Neural cell (in vitro differentiated cells): ENCODE results near the gene NIF3L1. TPM values are rescaled to one million over a fixed set of nuclear protein-coding genes. Genes with fewer than 3 reads are reported as not detected.

Source experiments
- H2AFZ ChIP-seq: fragments of 200-600, 300-800 bp; sonication (generic), shearing (Covaris generic); 2 replicates; pipeline ENCODE4 v1.6.0; 2014; ENCODE audit warnings: low read depth, mild to moderate bottlenecking, antibody characterized with exemption, low read length, moderate library complexity
- H3F3A ChIP-seq: fragments of 200-600 bp; shearing (Covaris generic); 2 replicates; pipeline ENCODE4 v1.6.1; 2016; ENCODE audit warnings: mild to moderate bottlenecking, moderate library complexity, mixed read lengths, antibody characterized with exemption, low read length; ENCODE audit not compliant: insufficient read depth, poor library complexity, severe bottlenecking
- H3K27ac ChIP-seq: fragments of 200-600, 300-800 bp; sonication (generic), shearing (Covaris generic); 2 replicates; pipeline ENCODE4 v1.5.1; 2014; ENCODE audit warnings: mild to moderate bottlenecking, low read length, moderate library complexity
- H3K27me3 ChIP-seq: fragments of 300-800, 200-600 bp; sonication (generic), shearing (Covaris generic); 2 replicates; pipeline ENCODE4 v1.6.0; 2014; ENCODE audit warnings: mild to moderate bottlenecking, low read depth, low read length, moderate library complexity; ENCODE audit not compliant: insufficient read depth
- H3K36me3 ChIP-seq: fragments of 300-800, 200-600 bp; sonication (generic), shearing (Covaris generic); 2 replicates; pipeline ENCODE4 v1.5.1; 2014; ENCODE audit warnings: mild to moderate bottlenecking, antibody characterized with exemption, low read length, moderate library complexity; ENCODE audit not compliant: insufficient read depth
- H3K4me2 ChIP-seq: fragments of 300-800, 200-600 bp; sonication (generic), shearing (Covaris generic); 2 replicates; pipeline ENCODE4 v1.6.0; 2014; ENCODE audit warnings: mild to moderate bottlenecking, low read length
- H3K4me3 ChIP-seq: fragments of 300-800, 200-600 bp; sonication (generic), shearing (Covaris generic); 2 replicates; pipeline ENCODE4 v1.5.1; 2014; ENCODE audit warnings: mild to moderate bottlenecking, low read length, moderate library complexity
- H3K79me2 ChIP-seq: fragments of 200-600 bp; shearing (Covaris generic); replicated peaks from 2 replicates; pipeline ENCODE4 v1.6.0; 2014; ENCODE audit warnings: mild to moderate bottlenecking, low read length, moderate library complexity; ENCODE audit not compliant: insufficient read depth
- H3K9ac ChIP-seq: fragments of 300-800, 200-600 bp; sonication (generic), shearing (Covaris generic); 2 replicates; pipeline ENCODE4 v1.6.1; 2016; ENCODE audit warnings: mild to moderate bottlenecking, low read length, mixed read lengths
- H3K9me2 ChIP-seq: fragments of 200-600 bp; shearing (Covaris generic); 2 replicates; pipeline ENCODE4 v1.6.1; 2016; ENCODE audit warnings: mild to moderate bottlenecking, low read length, mixed read lengths; ENCODE audit not compliant: insufficient read depth
- H3K9me3 ChIP-seq: fragments of 200-600, 300-800 bp; sonication (generic), shearing (Covaris generic); 2 replicates; pipeline ENCODE4 v1.6.1; 2016; ENCODE audit warnings: mild to moderate bottlenecking, mixed run types, low read length, moderate library complexity, mixed read lengths
- H4K20me1 ChIP-seq: fragments of 200-600 bp; shearing (Covaris generic); 2 replicates; pipeline ENCODE4 v1.6.1; 2016; ENCODE audit warnings: mild to moderate bottlenecking, mixed run types; ENCODE audit not compliant: insufficient read depth
- CTCF ChIP-seq: fragments of 450-650 bp; IDR thresholded peaks from 2 replicates; pipeline ENCODE4 v1.5.1; 2014; ENCODE audit warnings: antibody characterized with exemption, mild to moderate bottlenecking, moderate library complexity; ENCODE audit not compliant: poor library complexity, severe bottlenecking
- EP300 ChIP-seq: fragments of 450-650 bp; conservative IDR thresholded peaks from 2 replicates; pipeline ENCODE4 v1.6.1; 2014; ENCODE audit warnings: antibody characterized with exemption, mild to moderate bottlenecking, moderate library complexity; ENCODE audit not compliant: poor library complexity, severe bottlenecking
- EZH2 ChIP-seq: fragments of 200-600, 300-800 bp; shearing (Covaris generic), sonication (generic); IDR thresholded peaks from 2 replicates; pipeline ENCODE4 v1.6.1; 2014; ENCODE audit warnings: antibody characterized with exemption, low read length, borderline replicate concordance, mild to moderate bottlenecking; ENCODE audit not compliant: insufficient read depth, poor library complexity, severe bottlenecking
- MXI1 ChIP-seq: fragments of 450-650 bp; conservative IDR thresholded peaks from 2 replicates; pipeline ENCODE4 v1.6.1; 2014; ENCODE audit warnings: antibody characterized with exemption, mild to moderate bottlenecking; ENCODE audit not compliant: poor library complexity, severe bottlenecking
- POLR2AphosphoS5 ChIP-seq: IDR thresholded peaks from 2 replicates; pipeline ENCODE4 v1.6.1; 2012
- RAD21 ChIP-seq: fragments of 450-650 bp; conservative IDR thresholded peaks from 2 replicates; pipeline ENCODE4 v1.6.1; 2014; ENCODE audit warnings: antibody characterized with exemption, mild to moderate bottlenecking, moderate library complexity
- SMC3 ChIP-seq: fragments of 450-650 bp; conservative IDR thresholded peaks from 2 replicates; pipeline ENCODE4 v1.6.1; 2014; ENCODE audit warnings: antibody characterized with exemption, mild to moderate bottlenecking, moderate library complexity; ENCODE audit not compliant: poor library complexity
- TAF1 ChIP-seq: IDR thresholded peaks from 2 replicates; pipeline ENCODE4 v1.6.1; 2012; ENCODE audit warnings: low read depth
- polyA plus RNA-seq: library from polyadenylated mRNA; depleted of rRNA; stranded (reverse); fragments of >200 nt; gene quantifications from 2 replicates; pipeline ENCODE4 v1.2.3, GENCODE V29; 2014
- TF ChIP-seq, protein P1 (sequence below): IDR thresholded peaks from 2 replicates; pipeline ENCODE4 v1.6.1; 2012; ENCODE audit warnings: borderline replicate concordance

NIF3L1 gene
- polyA plus RNA-seq, 1 donor from 2014 or later: 74.8 TPM

DNA sequence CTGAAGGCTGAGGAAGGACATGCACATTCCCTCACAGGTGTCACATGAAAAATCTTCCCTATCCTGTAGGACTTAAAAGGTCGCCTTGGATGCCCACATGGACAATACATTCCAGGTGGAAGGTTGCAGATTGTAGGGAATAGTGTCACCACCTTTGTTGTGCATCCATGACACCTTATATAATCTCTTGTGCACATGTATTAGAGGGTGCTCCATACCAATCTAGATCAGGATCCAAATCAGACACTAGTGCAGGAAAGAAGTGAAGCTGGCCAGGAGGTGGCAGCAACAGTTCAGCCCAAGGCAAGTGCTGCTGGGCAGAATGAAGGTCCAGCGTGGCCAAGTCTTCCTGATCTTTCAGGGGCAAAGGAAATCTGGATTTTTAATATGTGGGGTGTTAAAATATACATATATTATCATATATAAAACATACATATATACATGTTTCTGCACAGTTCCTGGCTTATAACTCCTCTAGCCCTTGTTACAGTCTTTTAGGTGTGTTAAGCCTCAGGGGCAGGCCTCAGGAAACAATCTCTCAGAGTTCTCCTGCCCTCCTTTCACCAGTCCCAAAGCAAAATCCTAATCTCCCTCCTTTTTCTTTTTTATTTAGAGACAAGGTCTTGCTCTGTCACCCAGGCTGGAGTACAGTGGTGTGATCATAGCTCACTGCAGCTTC lies 16.6 kb downstream of the NIF3L1 start:
- Histone ChIP-seq H3K27ac (no peak overlapping the region), H3K9me3 (no peaks in the 10 kb centered on the region), H3K4me2 (no peak overlapping the region), H3K36me3 (no peaks in the 10 kb centered on the region), H3K4me3 (no peak overlapping the region), H3K9me2 (no peaks in the 10 kb centered on the region), H3K79me2 (no peaks in the 10 kb centered on the region), H3F3A (no peaks in the 10 kb centered on the region), H3K9ac (no peak overlapping the region), H2AFZ (no peak overlapping the region), H4K20me1 (no peaks in the 10 kb centered on the region), H3K27me3 (no peaks in the 10 kb centered on the region)
- TF ChIP-seq EP300 (no peak), EZH2 (no peak), SMC3 (peak; percentile 65), RAD21 (peak; percentile 59), CTCF (peak; percentile 63), MXI1 (no peak), POLR2AphosphoS5 (no peak), TAF1 (no peak)
- TF ChIP-seq, protein P1, sequence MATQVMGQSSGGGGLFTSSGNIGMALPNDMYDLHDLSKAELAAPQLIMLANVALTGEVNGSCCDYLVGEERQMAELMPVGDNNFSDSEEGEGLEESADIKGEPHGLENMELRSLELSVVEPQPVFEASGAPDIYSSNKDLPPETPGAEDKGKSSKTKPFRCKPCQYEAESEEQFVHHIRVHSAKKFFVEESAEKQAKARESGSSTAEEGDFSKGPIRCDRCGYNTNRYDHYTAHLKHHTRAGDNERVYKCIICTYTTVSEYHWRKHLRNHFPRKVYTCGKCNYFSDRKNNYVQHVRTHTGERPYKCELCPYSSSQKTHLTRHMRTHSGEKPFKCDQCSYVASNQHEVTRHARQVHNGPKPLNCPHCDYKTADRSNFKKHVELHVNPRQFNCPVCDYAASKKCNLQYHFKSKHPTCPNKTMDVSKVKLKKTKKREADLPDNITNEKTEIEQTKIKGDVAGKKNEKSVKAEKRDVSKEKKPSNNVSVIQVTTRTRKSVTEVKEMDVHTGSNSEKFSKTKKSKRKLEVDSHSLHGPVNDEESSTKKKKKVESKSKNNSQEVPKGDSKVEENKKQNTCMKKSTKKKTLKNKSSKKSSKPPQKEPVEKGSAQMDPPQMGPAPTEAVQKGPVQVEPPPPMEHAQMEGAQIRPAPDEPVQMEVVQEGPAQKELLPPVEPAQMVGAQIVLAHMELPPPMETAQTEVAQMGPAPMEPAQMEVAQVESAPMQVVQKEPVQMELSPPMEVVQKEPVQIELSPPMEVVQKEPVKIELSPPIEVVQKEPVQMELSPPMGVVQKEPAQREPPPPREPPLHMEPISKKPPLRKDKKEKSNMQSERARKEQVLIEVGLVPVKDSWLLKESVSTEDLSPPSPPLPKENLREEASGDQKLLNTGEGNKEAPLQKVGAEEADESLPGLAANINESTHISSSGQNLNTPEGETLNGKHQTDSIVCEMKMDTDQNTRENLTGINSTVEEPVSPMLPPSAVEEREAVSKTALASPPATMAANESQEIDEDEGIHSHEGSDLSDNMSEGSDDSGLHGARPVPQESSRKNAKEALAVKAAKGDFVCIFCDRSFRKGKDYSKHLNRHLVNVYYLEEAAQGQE: no peak

DNA sequence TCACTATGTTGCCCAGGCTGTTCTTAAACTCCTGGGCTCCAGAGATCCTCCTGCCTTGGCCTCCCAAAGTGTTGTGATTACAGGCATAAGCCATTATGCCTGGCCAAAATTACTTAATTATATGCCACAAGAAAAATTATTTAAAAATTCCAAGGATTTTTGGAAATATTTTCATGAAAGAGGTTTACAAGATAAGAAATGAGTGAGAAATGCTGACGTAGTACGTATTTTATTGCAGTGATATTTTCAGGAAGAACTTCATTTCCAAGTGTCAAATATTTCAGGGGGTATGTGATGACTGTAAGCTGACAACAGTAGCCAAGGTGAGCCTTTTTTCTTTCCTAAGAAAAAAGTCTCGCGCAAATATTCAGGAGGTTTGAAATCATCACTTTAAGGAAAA lies 20.8 kb downstream of the NIF3L1 start:
- no peak overlapping the region for H2AFZ ChIP-seq
- H3F3A ChIP-seq: no peaks in the 10 kb centered on the region
- TF ChIP-seq POLR2AphosphoS5: no peak
- no peak for TF ChIP-seq EZH2
- no peak for TF ChIP-seq CTCF
- TF ChIP-seq EP300: no peak
- no peak for TF ChIP-seq SMC3
- TF ChIP-seq, protein P1: no peak
- TF ChIP-seq MXI1: no peak
- no peak for TF ChIP-seq RAD21
- no peak for TF ChIP-seq TAF1
- no peak overlapping the region for H3K4me2 ChIP-seq
- H3K9ac ChIP-seq: no peak overlapping the region
- no peaks in the 10 kb centered on the region for H3K9me2 ChIP-seq
- H3K27ac ChIP-seq: no peak overlapping the region
- H3K9me3 ChIP-seq: no peaks in the 10 kb centered on the region
- no peaks in the 10 kb centered on the region for H3K79me2 ChIP-seq
- H3K4me3 ChIP-seq: no peak overlapping the region
- no peaks in the 10 kb centered on the region for H3K36me3 ChIP-seq
- no peaks in the 10 kb centered on the region for H4K20me1 ChIP-seq
- H3K27me3 ChIP-seq: no peaks in the 10 kb centered on the region
